ENCODE data around the gene GAS2L3.

GAS2L3 gene

GRCh38 chr12:100573292-100574186, at the start of gene GAS2L3:
TSS of gene GAS2L3 (plus strand) at chr12:100573684. CDS start at chr12:100594905, 21,221 bp downstream.
- DNase-seq, result peak; percentile 93
- Histone ChIP-seq H3K27ac (peak within 1 kb of the TSS; percentile 90), H3K27me3 (ENCODE audit: insufficient read depth, low read depth, severe bottlenecking) (no peaks in the 10 kb centered on the region), H3K4me3 (ENCODE audit: low read depth, low read length) (peak within 1 kb of the TSS; percentile 87), H3K9me3 (ENCODE audit: severe bottlenecking) (no peaks in the 10 kb centered on the region), H3K36me3 (peaks cover 5% of the 10 kb centered on the region)
- TF ChIP-seq, protein P1, sequence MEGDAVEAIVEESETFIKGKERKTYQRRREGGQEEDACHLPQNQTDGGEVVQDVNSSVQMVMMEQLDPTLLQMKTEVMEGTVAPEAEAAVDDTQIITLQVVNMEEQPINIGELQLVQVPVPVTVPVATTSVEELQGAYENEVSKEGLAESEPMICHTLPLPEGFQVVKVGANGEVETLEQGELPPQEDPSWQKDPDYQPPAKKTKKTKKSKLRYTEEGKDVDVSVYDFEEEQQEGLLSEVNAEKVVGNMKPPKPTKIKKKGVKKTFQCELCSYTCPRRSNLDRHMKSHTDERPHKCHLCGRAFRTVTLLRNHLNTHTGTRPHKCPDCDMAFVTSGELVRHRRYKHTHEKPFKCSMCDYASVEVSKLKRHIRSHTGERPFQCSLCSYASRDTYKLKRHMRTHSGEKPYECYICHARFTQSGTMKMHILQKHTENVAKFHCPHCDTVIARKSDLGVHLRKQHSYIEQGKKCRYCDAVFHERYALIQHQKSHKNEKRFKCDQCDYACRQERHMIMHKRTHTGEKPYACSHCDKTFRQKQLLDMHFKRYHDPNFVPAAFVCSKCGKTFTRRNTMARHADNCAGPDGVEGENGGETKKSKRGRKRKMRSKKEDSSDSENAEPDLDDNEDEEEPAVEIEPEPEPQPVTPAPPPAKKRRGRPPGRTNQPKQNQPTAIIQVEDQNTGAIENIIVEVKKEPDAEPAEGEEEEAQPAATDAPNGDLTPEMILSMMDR (IDR thresholded peaks at IDR 0.05; ENCODE audit: low read depth, low read length), result no peak

DNA sequence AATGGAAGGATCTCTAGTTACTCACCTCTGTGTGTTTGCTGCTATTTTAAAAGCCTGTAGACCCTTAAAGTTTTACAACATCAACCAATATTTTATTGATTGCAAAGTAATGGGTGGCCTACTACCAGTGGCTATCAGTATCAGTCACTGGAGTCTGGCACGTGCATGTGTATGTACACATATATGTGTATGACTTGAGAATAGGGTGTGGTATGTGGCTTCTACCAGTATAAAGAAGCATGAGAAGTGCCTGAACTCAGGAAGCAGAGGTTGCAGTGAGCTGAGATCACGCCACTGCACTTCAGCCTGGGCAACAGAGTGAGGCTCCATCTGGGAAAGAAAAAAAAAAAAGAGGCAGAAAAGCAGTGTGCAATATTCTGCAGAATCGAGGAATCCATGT, 45.5 kb upstream of the GAS2L3 start:
- DNase-seq, result no peak
- Histone ChIP-seq H3K4me3 (ENCODE audit: low read depth, low read length) (no peak overlapping the region), H3K27me3 (ENCODE audit: insufficient read depth, low read depth, severe bottlenecking) (no peaks in the 10 kb centered on the region), H3K36me3 (no peaks in the 10 kb centered on the region), H3K27ac (no peak overlapping the region), H3K9me3 (ENCODE audit: severe bottlenecking) (no peaks in the 10 kb centered on the region)
- TF ChIP-seq, protein P1 (IDR thresholded peaks at IDR 0.05; ENCODE audit: low read depth, low read length), result no peak

GRCh38 chr12:100528471-100529127, 44.9 kb upstream of the GAS2L3 start:
- TF ChIP-seq, protein P1 (IDR thresholded peaks at IDR 0.05; ENCODE audit: low read depth, low read length), result no peak
- Histone ChIP-seq H3K9me3 (ENCODE audit: severe bottlenecking) (no peaks in the 10 kb centered on the region), H3K27ac (no peak overlapping the region), H3K27me3 (ENCODE audit: insufficient read depth, low read depth, severe bottlenecking) (no peaks in the 10 kb centered on the region), H3K36me3 (no peaks in the 10 kb centered on the region), H3K4me3 (ENCODE audit: low read depth, low read length) (no peak overlapping the region)
- no peak for DNase-seq

DNA sequence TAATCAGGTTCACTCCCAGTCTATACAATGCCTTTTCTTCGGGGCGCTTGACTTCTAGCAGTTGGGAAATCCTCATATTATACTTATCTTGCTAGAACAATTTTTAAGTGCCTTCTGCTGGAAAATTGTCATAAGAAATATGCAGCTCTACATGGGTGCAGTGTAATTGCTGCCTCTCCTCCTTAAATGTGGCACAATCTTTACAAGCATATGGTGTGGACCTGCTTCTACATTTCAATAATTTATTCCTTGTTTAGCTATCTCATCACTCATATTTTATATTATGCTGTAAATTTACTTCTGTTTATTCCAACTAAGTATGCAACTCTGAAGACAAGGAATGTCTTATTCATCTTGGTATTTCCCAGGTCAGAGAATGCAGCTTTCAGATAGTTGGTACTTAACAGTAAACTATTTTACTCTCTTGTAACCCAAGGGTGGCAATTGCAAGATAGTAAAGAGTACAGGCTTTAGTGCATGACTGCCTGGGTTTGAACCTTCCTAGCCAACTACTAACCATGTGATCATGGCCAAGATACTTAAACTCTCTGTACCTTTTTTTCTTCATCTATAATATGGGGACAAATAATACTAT, 43.6 kb upstream of the GAS2L3 start:
- Histone ChIP-seq H3K4me3 (ENCODE audit: low read depth, low read length) (no peak overlapping the region), H3K36me3 (no peaks in the 10 kb centered on the region), H3K27ac (no peak overlapping the region), H3K9me3 (ENCODE audit: severe bottlenecking) (no peaks in the 10 kb centered on the region), H3K27me3 (ENCODE audit: insufficient read depth, low read depth, severe bottlenecking) (no peaks in the 10 kb centered on the region)
- no peak for DNase-seq
- TF ChIP-seq, protein P1 (IDR thresholded peaks at IDR 0.05; ENCODE audit: low read depth, low read length), result no peak

DNA sequence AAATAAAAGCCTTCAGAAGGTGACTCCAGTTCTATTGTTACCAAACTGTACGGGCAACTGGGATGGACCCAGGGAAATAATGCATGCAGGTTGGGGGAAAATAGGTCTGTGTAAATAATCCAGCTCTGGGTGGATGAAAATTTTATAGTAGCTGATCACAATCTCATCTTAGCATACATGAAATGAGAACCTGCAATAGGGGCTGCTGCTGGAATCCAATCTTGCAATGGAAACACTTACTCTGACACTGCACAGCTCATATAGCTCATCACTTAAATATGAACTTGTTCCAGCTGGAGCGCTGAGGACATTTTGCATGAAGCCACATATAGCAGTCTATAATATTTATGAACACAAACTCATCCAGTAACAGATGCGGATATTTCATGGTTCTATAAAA, 40.1 kb upstream of the GAS2L3 start:
- no peak overlapping the region for H3K4me3 ChIP-seq (ENCODE audit: low read depth, low read length)
- H3K36me3 ChIP-seq, result no peaks in the 10 kb centered on the region
- no peaks in the 10 kb centered on the region for H3K9me3 ChIP-seq (ENCODE audit: severe bottlenecking)
- H3K27me3 ChIP-seq (ENCODE audit: insufficient read depth, low read depth, severe bottlenecking), result no peaks in the 10 kb centered on the region
- TF ChIP-seq, protein P1 (IDR thresholded peaks at IDR 0.05; ENCODE audit: low read depth, low read length), result no peak
- no peak for DNase-seq
- H3K27ac ChIP-seq, result no peak overlapping the region
